ENCODE measurements around the gene HDLBP. TPM values are rescaled to one million over a fixed set of nuclear protein-coding genes. Genes with fewer than 3 reads are reported as not detected.

Gene HDLBP
- total RNA-seq, 1 donor from 2014 or later, result 398 TPM

DNA sequence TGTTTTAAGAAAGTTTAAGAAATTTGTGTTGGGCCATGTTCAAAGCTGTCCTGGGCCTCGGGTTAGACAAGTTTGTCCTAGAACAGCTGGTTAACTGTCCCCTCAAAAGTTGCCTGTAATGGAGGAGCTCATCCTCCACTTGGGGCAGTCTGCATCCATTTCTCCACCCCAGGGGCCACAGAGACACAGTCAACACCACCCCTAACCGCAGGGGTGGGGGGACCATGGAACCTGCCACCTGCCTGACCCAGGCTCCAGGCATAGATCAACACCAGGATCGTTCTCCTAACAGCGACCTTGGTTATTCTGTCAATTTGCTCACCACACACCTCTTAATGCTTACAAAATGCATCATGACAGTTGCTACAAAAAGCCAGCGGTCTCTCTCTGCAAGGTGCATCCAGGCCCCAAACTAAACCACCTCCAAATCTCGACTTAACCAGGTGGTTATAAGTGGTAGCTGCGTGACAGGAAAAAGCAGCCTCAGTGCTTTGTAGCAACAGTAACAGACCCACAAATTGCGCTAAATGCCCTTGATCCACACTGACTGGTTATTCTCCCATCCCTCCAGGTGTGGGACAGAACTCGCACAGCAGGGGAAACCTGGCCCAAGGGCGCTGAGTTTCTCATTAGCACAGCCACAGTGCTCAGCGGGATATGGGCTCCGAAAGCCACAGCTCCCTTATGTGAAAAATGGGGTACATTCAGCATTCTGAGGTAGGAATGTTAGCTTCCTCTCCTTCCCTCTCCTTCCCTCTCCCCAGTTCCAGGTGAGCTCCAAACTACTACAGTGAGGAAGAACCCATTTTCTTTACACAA, 48.0 kb downstream of the HDLBP start:
- no peak for ATAC-seq
- intact Hi-C loops (cut with DNase I), result no loop called here
- no peak for DNase-seq (ENCODE audit: low spot score)

DNA sequence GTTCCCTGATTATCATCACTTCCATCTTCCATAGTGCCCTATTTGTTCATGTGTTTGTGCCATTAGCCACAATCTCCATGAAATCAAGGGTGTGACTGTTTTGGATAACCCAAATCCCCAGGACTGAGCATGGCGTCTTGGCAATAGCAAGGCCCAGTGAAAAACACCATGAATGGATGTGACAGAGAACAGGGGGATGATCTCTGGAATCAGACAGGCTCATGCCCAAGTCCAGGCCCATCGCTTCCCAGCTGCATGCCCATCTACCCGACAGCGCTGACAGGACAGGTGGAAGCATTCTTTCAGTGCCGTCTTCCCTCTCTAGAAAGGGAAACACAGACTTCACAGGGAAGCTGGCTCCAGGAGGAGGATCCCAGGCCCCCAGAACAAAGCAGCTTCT, 50.0 kb downstream of the HDLBP start:
- DNase-seq (ENCODE audit: low spot score) (no peak), ATAC-seq (no peak)
- intact Hi-C loops (cut with DNase I), result no loop called here

DNA sequence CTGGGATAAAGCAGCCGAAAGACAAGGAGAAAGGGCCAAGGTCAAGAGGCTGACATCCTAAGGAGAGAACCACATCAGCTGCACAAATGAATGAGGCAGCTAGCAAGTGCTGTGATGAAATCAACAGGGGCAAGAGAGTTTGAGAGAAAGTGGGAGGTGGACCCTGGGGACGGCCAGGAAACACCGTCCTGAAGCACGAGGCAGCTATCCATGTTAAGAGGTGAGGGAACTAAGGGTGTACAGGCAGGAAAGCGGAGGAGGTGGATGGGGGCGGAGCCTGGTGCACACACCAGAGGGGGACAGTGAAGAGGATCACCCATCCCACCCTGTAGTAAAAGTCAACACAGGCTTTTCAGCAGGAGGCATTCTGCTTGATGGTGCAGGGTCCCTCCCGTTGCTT, 52.4 kb downstream of the HDLBP start:
- DNase-seq (ENCODE audit: low spot score) (no peak), ATAC-seq (no peak)
- intact Hi-C loops (cut with DNase I), result no loop called here

DNA sequence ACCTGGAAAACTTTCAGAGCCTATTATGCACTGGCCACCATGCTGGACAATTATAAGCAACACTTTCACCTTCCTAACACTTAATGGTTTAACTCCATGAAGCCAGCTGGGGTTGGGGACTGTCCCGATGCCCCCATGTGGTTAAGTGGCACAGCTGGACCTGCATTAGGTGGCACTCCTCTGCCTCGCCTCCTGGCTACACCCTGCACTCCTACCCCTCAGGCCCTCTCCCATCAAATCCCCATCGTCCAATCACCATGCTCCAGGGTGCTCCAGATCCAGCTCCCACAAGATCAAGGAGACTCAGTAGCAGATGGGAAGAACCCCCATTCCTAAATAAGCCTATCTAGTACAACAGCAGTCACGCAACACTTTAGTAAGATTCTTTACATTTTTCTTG, 53.8 kb downstream of the HDLBP start:
- intact Hi-C loops (cut with DNase I), result no loop called here
- DNase-seq (ENCODE audit: low spot score), result no peak
- no peak for ATAC-seq

DNA sequence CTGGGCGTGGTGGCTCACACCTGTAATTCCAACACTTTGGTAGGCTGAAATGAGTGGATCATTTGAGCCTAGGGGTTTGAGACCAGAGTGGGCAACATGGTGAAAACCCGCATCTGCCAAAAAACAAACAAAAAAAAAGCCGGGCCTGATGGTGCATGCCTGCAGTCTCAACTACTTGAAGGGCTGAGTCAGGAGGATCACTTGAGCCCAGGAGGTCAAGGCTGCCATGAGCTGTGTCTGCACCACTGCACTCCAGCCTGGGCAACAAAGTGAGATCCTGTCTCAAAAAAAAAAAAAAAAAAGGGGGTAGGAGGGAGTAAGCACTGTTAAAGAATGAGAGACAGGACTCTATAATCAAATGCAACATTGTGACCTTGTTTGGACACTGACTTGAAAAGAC, 54.6 kb downstream of the HDLBP start:
- ATAC-seq (no peak), DNase-seq (ENCODE audit: low spot score) (no peak)
- intact Hi-C loops (cut with DNase I), result no loop called here

DNA sequence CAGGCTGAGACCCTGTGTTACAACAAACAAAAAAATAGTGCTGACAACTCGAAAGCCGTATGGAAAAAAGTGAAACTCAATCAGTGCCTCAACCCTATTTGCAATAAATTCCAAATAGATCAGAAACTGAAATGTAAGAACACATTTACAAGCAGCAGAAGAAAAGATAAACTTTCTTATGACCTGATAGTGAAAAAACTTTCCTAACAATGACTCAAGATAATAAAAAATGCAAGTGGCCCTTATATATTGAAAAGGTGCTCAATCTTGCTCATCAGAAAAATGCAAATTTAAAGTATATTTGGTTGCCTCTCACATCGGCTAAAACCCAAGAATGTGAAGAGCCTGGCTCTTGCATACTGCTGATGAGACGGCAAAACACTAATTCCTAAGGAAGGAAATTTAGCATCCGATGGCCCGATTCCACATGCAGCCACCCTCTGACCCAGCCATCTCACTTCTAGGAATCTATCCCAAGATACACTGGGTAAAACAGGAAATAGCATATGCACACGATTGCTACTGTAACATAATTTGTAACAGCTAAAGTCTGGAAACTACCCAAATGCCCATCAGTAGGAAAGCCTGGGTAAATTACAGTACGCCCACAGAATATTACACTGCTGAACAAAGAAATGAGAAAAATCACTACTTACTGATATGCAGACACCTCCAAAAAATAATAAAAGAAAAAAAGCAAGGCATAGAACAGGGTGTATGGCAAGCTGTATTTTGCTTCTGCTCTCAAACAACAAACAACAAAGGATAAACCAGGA, 56.8 kb downstream of the HDLBP start:
- no peak for ATAC-seq
- intact Hi-C loops (cut with DNase I), result no loop called here
- no peak for DNase-seq (ENCODE audit: low spot score)

DNA sequence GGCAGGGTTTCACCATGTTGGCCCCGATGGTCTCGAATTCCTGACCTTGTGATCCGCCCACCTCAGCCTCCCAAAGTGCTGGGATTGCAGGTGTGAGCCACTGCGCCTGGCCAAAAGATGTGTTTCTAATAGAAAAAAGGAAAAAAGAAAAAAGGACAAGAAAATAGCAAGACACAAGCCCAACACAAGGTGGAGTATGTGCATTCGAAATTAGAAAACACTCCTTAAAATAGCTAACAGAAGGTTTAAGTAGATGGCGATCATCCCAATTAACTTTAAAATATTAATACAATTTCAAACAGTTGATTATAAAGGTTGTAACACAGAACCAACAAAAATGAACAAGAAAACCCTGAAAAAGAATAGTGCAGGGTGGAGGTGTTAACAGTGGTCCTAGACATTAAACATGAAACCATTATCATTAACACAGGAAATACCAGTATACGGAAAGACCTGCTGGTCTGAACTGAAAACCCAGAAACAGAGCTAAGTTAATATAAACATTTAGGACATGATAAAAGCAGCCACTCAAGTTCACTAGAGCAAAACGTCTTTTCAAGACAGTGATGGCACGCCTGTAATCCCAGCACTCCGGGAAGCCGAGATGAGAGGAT, 57.9 kb downstream of the HDLBP start:
- intact Hi-C loops (cut with DNase I), result no loop called here
- peak; percentile 30 for DNase-seq (ENCODE audit: low spot score)
- ATAC-seq, result no peak

DNA sequence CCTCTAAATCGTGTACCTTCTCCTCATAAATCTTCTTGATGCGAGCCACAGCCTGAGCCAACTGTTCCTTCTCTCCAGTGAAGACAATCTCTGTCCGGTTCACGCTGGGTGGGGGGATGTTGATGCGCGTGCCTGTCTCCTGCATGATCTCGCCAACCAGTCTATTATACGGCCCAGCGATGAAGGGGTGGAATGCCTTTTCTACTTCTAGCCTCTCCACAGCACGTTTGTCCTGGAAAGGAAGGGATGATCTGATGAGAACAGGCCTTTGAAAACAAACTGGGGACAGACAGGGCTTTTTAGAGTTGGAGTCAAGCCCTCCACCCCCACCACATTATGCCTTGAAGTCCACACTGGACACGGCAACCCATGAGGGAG, 59.3 kb downstream of the HDLBP start:
- intact Hi-C loops (cut with DNase I), result no loop called here
- DNase-seq (ENCODE audit: low spot score) (peak; percentile 25), ATAC-seq (no peak)

DNA sequence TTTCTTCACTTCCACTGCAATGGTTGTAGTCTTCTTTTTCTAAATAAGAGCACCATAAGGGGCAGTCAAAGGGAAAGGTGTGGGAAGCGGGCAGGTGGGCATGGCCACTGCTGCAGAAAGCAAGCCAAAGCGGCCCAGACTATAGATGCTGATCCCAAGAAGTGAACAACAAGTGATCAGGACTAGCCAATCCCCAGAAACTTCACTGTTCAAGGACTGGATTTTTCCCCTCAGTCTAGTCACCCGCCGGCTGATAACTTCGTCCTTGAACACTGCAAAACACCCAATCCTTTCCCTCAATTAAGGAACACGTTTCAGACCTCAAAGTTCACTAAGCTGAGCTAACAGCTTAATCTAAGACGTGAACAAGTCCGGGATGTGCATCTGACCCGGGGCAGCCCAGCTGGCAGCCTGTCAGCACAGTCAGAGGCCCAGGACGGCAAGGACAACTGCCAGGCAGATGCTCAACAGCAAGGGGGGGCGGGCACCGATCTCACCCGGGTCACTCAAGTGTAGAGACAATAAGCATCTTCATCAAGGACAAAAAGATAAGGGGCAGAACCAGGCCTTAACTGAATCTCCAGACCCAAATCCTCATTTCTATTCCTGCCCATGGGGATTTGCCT, 59.8 kb downstream of the HDLBP start:
- DNase-seq (ENCODE audit: low spot score), result peak; percentile 40
- intact Hi-C loops (cut with DNase I), result no loop called here
- ATAC-seq, result no peak

DNA sequence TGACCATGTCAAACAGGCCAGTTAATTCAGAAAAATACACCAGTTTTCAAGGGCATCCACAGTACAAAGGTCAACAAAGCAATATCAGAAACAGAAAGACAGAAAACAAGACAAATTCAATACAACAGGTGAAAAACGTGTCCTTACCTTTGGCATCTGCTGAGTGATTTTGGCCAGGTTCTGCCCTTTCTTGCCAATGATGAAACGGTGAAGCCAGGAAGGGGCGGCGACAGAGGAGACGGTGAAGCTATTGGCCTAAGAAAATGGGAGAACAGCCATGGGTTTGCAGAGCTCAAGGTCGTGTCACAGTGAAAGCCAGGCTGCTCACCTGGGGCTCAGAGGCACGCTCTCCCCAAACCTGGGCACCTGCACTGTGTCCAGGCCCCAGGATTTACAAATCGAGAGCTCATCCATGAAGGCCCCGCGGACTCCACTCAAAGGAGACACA, 60.5 kb downstream of the HDLBP start:
- DNase-seq (ENCODE audit: low spot score), result peak; percentile 42
- ATAC-seq, result no peak
- intact Hi-C loops (cut with DNase I), result no loop called here

DNA sequence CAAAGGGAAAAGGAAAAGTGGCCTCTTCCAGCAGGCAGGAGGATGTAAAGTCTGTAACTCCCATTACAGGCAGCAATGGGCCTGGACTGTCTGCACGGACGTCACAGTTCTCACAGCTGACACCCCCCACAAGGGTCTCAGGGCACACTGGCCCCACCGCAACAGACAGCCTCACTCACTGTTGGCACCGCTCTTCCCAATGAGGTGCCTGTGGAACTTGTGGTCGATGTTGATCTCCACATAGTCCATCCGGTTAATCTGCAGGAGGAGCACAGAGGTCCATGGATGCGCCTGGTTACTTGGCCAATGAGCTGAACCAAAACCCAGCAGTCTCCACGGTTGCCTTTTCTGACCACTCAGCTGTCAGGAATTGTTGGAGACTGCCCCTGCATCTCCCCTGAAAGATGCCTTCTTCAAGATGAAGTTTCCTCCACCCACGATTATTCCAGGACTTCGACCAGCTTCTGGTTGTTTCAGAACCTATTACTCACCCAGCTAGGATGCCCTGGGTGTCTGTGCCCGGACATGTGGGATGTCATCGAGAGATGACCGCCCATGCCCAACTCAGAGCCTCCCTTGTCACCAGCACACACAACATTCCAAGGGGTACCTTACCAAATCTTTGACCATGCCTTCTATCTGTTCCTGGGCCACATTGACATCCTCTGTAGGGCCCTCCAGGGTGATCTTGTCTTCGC, 62.5 kb downstream of the HDLBP start:
- ATAC-seq (no peak), DNase-seq (ENCODE audit: low spot score) (peak; percentile 32)
- intact Hi-C loops (cut with DNase I), result no loop called here

DNA sequence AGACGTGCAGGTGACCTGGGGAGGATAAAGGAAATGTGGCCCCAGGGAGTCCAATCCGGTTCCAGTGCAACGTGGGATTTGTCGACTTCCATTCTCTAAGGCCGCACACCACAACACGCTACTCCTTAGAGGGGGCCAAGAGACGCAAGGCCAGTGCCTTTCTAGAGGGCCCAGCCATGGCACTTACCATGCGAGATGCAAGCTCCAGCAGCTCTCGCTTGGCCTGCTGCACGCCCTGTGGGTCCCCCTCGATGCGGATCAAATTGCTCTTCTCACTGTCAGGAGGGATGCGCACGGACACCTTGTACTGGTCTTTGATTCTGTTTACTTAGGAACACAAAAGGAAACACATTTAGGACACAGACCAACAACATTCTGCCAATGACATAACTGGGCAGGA, 65.8 kb downstream of the HDLBP start:
- DNase-seq (ENCODE audit: low spot score) (no peak), ATAC-seq (no peak)
- intact Hi-C loops (cut with DNase I), result no loop called here

DNA sequence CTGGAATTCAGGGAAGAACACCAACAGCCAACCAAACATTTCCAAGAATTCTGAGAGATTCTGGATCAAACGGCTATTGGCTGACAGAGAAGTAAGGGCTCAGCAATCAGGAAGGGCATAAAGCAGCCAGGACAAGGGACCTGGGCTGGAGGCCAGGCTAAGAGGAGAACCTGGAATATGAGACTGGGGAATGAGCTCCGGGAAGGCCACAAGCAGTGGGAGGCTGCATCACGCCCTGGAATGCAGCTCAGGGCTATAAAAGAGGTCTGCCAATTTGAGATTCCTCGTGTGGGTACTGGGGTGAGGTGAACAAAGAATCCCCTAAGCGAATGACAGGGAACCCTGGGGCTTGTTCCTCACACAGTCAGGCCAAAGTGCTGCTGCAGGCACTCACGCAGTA, 66.6 kb downstream of the HDLBP start:
- DNase-seq (ENCODE audit: low spot score) (no peak), ATAC-seq (no peak)
- intact Hi-C loops (cut with DNase I), result no loop called here

DNA sequence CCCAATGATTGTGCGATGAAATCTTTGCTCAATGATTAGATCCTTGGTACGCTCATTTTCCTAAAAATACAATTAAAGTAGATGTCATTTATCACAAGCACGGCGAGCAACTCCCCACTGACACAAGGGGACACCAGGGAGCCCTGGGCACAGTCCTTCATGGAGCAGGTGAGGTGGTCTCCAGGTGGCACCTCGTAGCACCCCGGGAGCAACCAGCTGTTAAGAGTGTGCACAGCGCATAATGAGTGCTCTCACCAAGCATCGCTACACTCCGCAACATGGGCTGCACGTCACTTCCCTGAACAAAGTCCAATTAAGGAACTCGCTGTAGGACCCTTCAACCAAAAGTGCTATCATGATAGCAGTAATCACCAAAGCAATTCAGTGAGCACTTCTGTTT, 67.2 kb downstream of the HDLBP start:
- no peak for DNase-seq (ENCODE audit: low spot score)
- no peak for ATAC-seq
- intact Hi-C loops (cut with DNase I), result no loop called here

DNA sequence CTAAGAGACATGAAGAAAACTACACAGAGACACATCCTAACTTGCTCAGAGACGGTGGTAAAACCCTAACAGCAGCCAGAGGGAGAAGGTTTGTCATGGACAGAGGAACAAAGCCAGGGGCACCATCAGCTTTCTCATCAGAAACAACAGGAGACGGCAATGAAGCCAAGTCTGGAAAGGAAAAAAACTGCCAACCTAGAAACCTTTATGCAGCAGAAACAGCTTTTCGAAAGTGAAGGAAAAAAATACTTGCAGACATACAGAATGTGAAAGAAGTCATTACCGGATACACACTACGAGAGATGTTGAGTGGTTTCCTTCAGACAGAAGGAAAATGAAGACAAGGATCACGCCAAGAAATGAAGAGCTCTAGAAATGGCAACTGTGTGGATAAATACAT, 71.1 kb downstream of the HDLBP start:
- ATAC-seq (no peak), DNase-seq (ENCODE audit: low spot score) (no peak)
- intact Hi-C loops (cut with DNase I), result no loop called here

DNA sequence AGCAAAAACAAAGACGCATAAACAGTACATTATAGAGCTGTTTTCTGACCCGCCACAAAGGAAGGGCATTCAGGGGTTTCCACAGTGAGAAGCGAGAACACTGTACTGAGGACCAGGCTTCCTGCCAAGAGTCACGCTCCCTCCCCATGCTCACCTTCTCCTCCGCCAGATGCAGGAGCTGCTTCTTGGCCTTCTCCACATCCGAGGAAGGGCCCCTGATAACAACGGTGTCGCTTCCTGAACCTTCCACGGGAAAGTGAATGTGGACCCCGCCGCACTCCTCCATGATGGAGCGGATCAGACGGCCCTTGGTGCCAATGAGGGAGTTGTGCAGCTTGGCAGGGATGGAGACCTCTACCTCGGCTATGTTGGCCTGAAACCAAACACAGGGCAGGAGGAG, 73.2 kb downstream of the HDLBP start:
- intact Hi-C loops (cut with DNase I), result no loop called here
- no peak for DNase-seq (ENCODE audit: low spot score)
- no peak for ATAC-seq

DNA sequence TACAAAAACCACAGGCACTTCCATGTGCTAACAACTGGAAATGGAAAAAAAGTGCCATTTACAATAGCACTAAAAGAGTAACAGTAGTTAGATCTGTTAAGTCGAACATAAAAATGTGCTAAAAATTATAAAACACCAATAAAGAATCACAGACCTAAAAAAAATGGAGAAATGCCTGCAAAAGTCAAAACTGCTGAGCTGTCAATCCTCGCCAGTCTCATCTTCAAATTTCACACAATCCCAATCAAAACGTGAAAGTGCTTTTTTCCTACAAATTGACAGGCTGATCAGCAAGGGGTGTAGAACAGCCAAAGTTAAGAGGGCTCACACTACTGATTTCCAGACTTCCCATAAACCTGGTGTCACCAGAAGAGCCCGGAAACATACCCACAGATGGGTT, 73.8 kb downstream of the HDLBP start:
- ATAC-seq (no peak), DNase-seq (ENCODE audit: low spot score) (no peak)
- intact Hi-C loops (cut with DNase I), result no loop called here

DNA sequence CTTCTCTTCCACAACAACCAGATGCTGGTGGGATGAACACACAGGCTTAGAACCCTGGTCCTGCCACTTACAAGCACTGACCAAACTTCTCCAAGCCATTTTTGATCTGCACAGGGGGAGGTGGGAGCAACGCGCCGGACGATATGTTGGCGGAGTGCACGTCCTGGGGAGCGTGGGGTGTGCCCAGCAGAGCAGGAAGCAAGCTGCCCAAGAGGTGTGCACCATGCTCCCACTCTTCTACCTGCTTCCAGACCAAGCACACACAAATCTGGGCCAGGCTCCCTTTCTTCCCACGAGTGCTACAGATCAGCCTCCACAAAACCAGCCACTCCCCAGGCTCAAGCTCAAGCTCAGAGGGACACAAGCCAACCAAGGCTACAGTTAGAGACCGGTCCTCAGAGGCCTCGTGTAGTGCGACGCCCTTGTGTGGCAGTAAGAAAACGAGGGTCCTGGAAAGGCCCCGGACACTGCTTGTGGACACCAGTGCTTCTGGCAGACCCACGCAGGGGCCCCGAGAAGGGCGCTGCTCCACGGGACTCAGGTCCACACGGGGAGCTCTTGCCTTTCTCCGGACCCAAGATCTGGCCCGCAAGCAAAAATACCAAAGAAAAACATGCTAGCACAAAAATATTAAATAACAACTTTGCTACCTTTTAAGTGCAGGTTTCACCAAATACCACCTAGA, 75.0 kb downstream of the HDLBP start:
- ATAC-seq (no peak), DNase-seq (ENCODE audit: low spot score) (no peak)
- intact Hi-C loops (cut with DNase I), result no loop called here

All from sciatic nerve (tissue), 2 donors.